SU-DHL-6 (cell line): ENCODE data around the gene ERFL.

Source experiments
- H2AFZ ChIP-seq: fragments of 200-600 bp; sonication (generic); 2 replicates; pipeline ENCODE4 v1.6.1; 2014; ENCODE audit warnings: low read depth, mild to moderate bottlenecking, moderate library complexity, mixed read lengths, antibody characterized with exemption, low read length; ENCODE audit not compliant: severe bottlenecking
- H3F3A ChIP-seq: fragments of 200-600 bp; shearing (Covaris generic); 2 replicates; pipeline ENCODE4 v1.6.0; 2016; ENCODE audit warnings: antibody characterized with exemption, mild to moderate bottlenecking; ENCODE audit not compliant: insufficient read depth
- H3K27ac ChIP-seq: fragments of 200-600 bp; sonication (generic); 2 replicates; pipeline ENCODE4 v1.5.1; 2016; ENCODE audit warnings: low read depth, mild to moderate bottlenecking, low read length, moderate library complexity, mixed read lengths
- H3K27me3 ChIP-seq: fragments of 200-600 bp; sonication (generic), shearing (Covaris generic); 2 replicates; pipeline ENCODE4 v1.6.0; 2014; ENCODE audit warnings: mild to moderate bottlenecking, low read length
- H3K36me3 ChIP-seq: fragments of 200-600 bp; sonication (generic); 2 replicates; pipeline ENCODE4 v1.6.1; 2014; ENCODE audit warnings: mild to moderate bottlenecking, low read length, mixed read lengths
- H3K4me2 ChIP-seq: fragments of 300-600, 200-600 bp; shearing (Covaris generic), sonication (generic); 2 replicates; pipeline ENCODE4 v1.6.0; 2014; ENCODE audit warnings: low read length, low read depth, mild to moderate bottlenecking; ENCODE audit not compliant: poor library complexity, severe bottlenecking
- H3K4me3 ChIP-seq: fragments of 200-600 bp; sonication (generic); 2 replicates; pipeline ENCODE4 v1.5.1; 2014; ENCODE audit warnings: antibody characterized with exemption, low read length, mild to moderate bottlenecking, mixed read lengths; ENCODE audit not compliant: insufficient read depth, poor library complexity, severe bottlenecking
- H3K79me2 ChIP-seq: fragments of 200-600 bp; sonication (generic); 2 replicates; pipeline ENCODE4 v1.6.1; 2014; ENCODE audit warnings: mild to moderate bottlenecking, low read length, moderate library complexity; ENCODE audit not compliant: insufficient read depth
- H3K9ac ChIP-seq: fragments of 200-600 bp; sonication (generic); 2 replicates; pipeline ENCODE4 v1.7.0; 2014; ENCODE audit warnings: mild to moderate bottlenecking, low read length
- H3K9me2 ChIP-seq: fragments of 200-600 bp; sonication (generic); replicated peaks from 2 replicates; pipeline ENCODE4 v1.6.1; 2014; ENCODE audit warnings: low read length; ENCODE audit not compliant: insufficient read depth
- H3K9me3 ChIP-seq: fragments of 200-600 bp; sonication (generic); 2 replicates; pipeline ENCODE4 v1.6.1; 2014; ENCODE audit warnings: low read length, mixed read lengths; ENCODE audit not compliant: insufficient read depth
- H4K20me1 ChIP-seq: fragments of 200-600 bp; sonication (generic); 2 replicates; pipeline ENCODE4 v1.6.1; 2014; ENCODE audit warnings: low read depth, mild to moderate bottlenecking, antibody characterized with exemption, low read length, moderate library complexity, mixed read lengths
- CTCF ChIP-seq: fragments of 200-600 bp; sonication (generic); IDR thresholded peaks from one replicate; pipeline ENCODE4 v1.5.1; 2017; ENCODE audit warnings: antibody characterized with exemption, mild to moderate bottlenecking, low read length, moderate library complexity; ENCODE audit not compliant: insufficient read depth, poor library complexity, severe bottlenecking
- EZH2phosphoT487 ChIP-seq: fragments of 200-600 bp; sonication (generic), shearing (Covaris generic); conservative IDR thresholded peaks from 2 replicates; pipeline ENCODE4 v1.6.1; 2018; ENCODE audit warnings: mild to moderate bottlenecking, antibody characterized with exemption, low read length, moderate library complexity, mixed read lengths

Gene ERFL

GRCh38 chr19:41930322-41930722 lies 2.1 kb upstream of the ERFL start:
- Histone ChIP-seq H3K9ac (peak overlapping the region; percentile 91), H3K4me2 (peak overlapping the region; percentile 84), H3K36me3 (no peaks in the 10 kb centered on the region), H3K27ac (peak overlapping the region; percentile 99), H3K79me2 (peaks cover 8% of the 10 kb centered on the region), H3K9me2 (no peaks in the 10 kb centered on the region), H3K27me3 (no peaks in the 10 kb centered on the region), H3K4me3 (peak overlapping the region; percentile 69), H4K20me1 (no peaks in the 10 kb centered on the region), H3K9me3 (no peaks in the 10 kb centered on the region), H2AFZ (no peak overlapping the region), H3F3A (peaks cover 31% of the 10 kb centered on the region)
- TF ChIP-seq EZH2phosphoT487 (no peak), CTCF (no peak)

- H3K9ac ChIP-seq: peak overlapping the region; percentile 91
- no peaks in the 10 kb centered on the region for H3K9me2 ChIP-seq
- peak overlapping the region; percentile 69 for H3K4me3 ChIP-seq
Measured at GRCh38 chr19:41929536-41930071, 1.4 kb upstream of the ERFL start.

GRCh38 chr19:41928754-41929535 lies 696 bp upstream of the ERFL start:
- H3K27ac ChIP-seq: peak overlapping the region; percentile 99
- H4K20me1 ChIP-seq: no peaks in the 10 kb centered on the region
- H3K4me3 ChIP-seq: peak overlapping the region; percentile 69
- H3K79me2 ChIP-seq: peaks cover 8% of the 10 kb centered on the region
- H3K36me3 ChIP-seq: no peaks in the 10 kb centered on the region
- peak overlapping the region; percentile 91 for H3K9ac ChIP-seq
- TF ChIP-seq CTCF: no peak
- no peak for TF ChIP-seq EZH2phosphoT487
- peak overlapping the region; percentile 84 for H3K4me2 ChIP-seq
- no peaks in the 10 kb centered on the region for H3K27me3 ChIP-seq
- no peaks in the 10 kb centered on the region for H3K9me3 ChIP-seq
- no peaks in the 10 kb centered on the region for H3K9me2 ChIP-seq
- H2AFZ ChIP-seq: no peak overlapping the region
- peaks cover 26% of the 10 kb centered on the region for H3F3A ChIP-seq

More at GRCh38 chr19:41929536-41930071, 1.4 kb upstream of the ERFL start:
- Histone ChIP-seq H3K27ac (peak overlapping the region; percentile 99), H3K9me3 (no peaks in the 10 kb centered on the region), H2AFZ (no peak overlapping the region), H3K4me2 (peak overlapping the region; percentile 84), H3K36me3 (no peaks in the 10 kb centered on the region), H3K79me2 (peaks cover 8% of the 10 kb centered on the region), H3F3A (peaks cover 30% of the 10 kb centered on the region), H4K20me1 (no peaks in the 10 kb centered on the region), H3K27me3 (no peaks in the 10 kb centered on the region)
- TF ChIP-seq EZH2phosphoT487 (no peak), CTCF (no peak)
